ENCODE data around the gene NLRP8.
"Not testable (repeated sequence)": the region's sequence is repeated elsewhere in the genome, so short reads cannot be mapped to it uniquely, and the experiment has no call there.

The NLRP8 gene

GRCh38 chr19:55947532-55947931 is at the start of gene NLRP8:
TSS of gene NLRP8 (plus strand) at chr19:55947832.
- no peak for DNase-seq (ENCODE audit: low spot score)

GRCh38 chr19:55898911-55899310 is 48.7 kb upstream of the NLRP8 start:
- no peak for DNase-seq (ENCODE audit: low spot score)

DNA sequence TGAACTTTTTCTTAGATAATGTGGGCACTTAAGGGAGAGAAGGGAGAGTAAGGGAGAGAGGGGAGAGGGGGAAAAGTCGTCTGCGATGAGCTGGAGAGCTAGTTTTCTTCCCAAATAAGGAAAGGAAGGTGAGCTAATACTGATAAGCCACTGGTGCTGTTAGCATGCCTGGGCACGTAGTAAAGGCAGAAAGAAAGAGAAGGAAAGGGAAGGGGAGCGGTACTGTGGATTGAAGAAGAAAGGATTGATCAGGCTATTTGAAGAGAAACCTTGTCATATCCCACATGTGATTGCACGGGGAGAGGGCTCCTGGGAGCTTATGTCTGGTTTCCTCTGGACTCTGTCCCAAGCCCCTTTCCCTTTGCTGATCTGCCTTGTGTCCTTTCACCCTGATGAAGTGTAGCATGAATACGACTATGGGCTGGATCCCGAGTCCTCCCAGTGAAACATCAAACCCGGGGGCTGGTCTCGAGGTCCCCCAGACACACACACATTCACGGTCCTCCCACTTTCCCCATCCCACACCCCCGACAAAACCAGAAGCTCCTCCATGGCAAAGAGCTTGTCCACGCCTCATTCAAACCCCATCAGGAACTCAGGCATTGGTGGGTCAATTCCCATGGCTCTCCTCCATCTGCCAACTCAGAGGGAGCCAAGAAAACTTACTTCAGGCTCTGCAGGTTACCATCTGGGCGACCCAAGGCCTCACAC is 46.1 kb upstream of the NLRP8 start:
- DNase-seq (ENCODE audit: low spot score), result no peak

- DNase-seq (ENCODE audit: low spot score), result no peak
Observed at GRCh38 chr19:55902080-55902751, 45.4 kb upstream of the NLRP8 start.

DNA sequence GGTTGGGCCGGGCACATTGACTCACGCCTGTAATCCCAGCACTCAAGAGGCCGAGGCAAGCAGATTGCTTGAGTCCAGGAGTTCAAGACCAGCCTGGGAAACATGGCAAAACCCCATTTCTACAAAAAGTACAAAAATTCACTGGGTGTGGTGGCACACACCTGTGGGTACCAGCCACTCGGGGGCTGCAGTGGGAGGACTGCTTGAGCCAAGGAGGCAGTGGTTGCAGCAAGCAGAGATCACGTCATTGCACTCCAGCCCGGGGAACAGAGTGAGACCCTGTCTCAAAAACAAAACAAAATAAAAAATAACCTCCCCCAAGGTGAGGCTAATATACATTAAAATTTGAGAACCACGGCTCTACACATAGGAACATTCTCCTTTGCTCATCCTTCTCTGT is 40.3 kb upstream of the NLRP8 start:
- no peak for DNase-seq (ENCODE audit: low spot score)

GRCh38 chr19:55907746-55908145 is 39.9 kb upstream of the NLRP8 start:
- no peak for DNase-seq (ENCODE audit: low spot score)

DNA sequence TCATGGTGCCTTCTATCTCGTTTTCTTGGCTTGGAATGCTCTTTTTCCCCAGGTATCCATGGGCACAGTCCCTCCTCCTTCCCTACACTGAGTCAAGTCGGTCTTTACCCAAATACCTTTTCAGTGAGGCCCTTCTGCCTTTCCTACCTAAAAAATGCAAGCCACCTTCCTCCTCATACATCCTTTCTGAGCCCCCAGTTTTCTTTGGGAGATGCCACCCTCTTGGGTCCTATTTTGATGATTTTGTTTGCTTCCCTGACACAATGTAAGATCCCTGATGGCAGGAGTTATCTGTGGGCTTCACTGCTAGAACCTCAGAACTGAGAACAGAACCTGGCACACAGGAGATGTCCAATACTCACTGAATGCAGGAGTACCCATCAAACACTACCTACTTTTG is 37.8 kb upstream of the NLRP8 start:
- no peak for DNase-seq (ENCODE audit: low spot score)

GRCh38 chr19:55912916-55913315 is 34.7 kb upstream of the NLRP8 start:
- no peak for DNase-seq (ENCODE audit: low spot score)

GRCh38 chr19:55913643-55914268 is 33.9 kb upstream of the NLRP8 start:
- no peak for DNase-seq (ENCODE audit: low spot score)

DNA sequence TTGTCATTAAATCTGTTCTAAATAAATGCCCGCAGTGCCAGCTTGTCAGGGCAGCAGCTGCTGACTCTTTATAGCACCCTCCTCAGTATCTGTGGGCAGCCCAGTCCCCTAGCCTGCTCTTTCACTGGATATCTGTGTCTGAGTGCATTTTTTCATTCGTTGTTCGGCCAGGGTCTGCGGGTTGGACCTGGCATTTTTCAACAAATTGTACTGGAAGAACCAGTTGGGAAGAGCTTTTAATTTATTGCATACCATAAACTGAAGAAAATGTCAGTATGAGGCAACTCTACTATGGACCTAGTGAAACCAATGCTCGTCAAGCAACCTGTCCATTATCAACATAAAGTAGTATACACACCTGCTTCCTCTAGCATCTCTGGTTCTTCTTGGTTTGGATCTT is 24.1 kb upstream of the NLRP8 start:
- DNase-seq (ENCODE audit: low spot score), result no peak

DNA sequence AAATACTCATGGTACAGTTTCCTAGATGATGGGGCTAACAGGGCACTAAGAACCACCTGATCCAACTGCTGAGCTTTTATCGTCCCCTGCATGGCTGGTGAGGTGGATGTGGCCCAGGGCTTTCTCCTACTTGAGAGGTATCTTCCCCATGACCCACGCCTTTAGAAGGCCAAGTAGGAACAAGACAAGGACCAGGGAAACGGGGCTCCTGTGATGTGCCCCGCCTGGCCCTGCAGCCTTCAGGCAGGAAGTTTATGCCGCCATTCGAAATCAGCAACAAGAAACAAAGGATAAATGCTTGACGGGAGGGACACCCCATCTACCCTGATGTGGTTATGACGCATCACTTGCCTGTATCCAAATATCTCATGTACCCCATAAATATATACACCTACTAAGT is 19.6 kb upstream of the NLRP8 start:
- no peak for DNase-seq (ENCODE audit: low spot score)

DNA sequence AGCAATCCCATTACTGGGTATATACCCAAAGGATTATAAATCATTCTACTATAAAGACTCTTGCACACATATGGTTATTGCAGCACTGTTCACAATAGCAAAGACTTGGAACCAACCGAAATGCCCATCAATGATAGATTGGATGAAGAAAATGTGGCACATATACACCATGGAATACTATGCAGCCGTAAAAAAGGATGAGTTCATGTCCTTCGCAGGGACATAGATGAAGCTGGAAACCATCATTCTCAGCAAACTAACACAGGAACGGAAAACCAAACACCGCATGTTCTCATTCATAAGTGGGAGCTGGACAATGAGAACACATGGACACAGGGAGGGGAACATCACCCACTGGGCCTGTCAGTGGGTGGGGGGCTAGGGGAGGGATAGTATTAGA is 18.4 kb upstream of the NLRP8 start:
- not testable (repeated sequence) for DNase-seq (ENCODE audit: low spot score)

DNA sequence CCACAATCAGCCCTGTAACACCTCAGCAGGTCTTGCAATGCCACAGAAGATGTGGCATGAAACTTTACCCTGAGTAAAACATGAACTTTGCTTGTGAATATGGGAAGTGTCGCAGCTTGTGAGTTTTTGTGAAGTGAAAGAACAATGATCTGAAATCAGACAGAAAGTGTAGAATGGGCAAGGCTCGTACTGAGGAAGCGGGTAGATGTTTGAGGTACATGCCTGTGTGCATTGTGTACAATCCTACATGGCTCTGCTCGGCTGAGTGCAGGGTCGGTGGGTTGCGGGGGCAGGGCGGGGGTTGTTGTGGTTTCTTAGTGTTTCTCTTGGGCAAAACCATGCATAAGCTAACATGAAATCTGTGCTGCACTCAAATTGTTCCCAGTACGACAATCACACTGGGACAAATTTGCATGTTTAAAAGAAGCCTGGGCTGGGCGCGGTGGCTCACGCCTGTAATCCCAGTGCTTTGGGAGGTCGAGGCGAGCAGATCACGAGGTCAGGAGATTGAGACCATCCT is 16.6 kb upstream of the NLRP8 start:
- no peak for DNase-seq (ENCODE audit: low spot score)

DNA sequence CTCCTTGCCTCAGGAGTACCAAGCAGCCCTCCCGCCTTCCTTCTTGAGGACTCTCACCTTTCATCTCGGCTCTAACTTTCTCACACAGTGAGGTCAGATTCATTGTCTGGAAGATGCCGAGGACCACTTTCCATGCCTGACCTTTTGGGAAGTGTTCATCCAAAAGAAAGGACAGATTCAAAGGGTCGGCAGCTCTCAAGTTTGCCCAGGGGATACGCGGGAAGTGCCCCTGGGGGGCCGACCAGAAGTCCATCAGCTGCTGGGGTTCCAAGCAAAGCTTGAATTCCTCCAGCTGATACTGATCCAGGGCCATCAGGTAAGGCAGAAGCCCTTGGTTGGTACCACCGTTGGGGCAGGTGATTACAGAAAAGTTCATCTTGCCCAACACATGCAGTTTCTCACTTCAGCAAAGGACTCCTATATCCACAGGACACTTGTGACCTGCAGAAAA is 15.7 kb upstream of the NLRP8 start, which contains the start of gene NLRP13:
TSS of gene NLRP13 (minus strand) at position 401 of the 451 bp plus-strand sequence. CDS start at position 376, 25 bp downstream.
- DNase-seq (ENCODE audit: low spot score), result no peak

- DNase-seq (ENCODE audit: low spot score), result no peak
Observed at GRCh38 chr19:55935206-55935605, 12.4 kb upstream of the NLRP8 start.

DNA sequence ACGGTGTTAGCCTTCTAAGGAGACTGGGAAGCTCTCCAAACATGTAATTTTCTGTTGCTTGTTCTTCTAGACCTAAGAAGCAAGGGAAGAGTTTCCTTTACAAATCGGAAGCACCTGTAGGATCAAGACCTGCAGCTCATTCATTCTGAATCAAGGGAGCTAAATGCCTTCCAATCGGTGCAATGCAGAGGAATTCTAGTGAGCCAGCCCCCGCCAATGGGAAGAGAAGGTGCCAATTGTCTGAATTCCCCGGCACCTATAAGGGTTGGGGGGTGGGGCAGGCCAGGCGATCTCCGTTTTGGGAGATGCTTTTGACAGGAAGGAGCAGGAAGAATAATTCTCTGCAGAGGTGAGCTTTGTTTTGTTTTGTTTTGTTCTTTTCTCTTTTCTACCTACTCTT is 8.4 kb upstream of the NLRP8 start:
- no peak for DNase-seq (ENCODE audit: low spot score)

- no peak for DNase-seq (ENCODE audit: low spot score)
Observed at GRCh38 chr19:55940306-55940705, 7.3 kb upstream of the NLRP8 start.

- DNase-seq (ENCODE audit: low spot score), result not testable (repeated sequence)
Observed at GRCh38 chr19:55950566-55950965, 2.9 kb downstream of the NLRP8 start.

GRCh38 chr19:55956431-55956830 is 8.8 kb downstream of the NLRP8 start:
- no peak for DNase-seq (ENCODE audit: low spot score)

GRCh38 chr19:55958356-55958755 is 10.7 kb downstream of the NLRP8 start:
- DNase-seq (ENCODE audit: low spot score), result no peak

DNA sequence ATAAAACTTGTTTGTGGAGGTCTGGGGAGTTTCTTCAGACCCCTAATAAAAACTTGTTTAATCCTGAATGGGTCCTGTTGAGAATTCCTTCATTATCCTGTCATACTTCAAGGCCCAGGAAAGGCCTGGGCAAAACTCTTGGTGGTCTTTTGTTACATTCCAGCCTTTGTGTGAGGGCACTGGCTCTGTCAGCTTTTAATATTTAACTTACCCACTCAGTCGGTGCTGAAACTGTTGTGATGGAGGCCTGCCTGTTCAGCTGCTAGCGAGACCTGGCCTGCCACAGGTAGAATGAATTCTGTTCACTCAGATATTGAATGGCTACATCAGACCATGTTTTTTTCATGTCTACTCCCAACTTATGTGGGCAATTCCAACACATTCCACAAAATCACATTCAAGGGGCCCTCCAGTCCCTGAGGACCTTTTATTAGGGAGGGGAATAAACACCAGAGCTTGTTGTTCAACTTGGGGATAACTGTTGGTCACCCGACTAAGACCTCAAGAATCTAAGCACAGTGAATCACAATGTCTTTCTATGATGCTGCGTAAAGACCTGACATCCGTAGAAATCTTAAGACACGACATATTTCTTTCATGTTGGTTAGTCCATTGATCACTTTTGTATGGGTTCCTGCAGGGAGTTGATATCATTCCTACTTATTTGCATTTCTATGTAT is 12.5 kb downstream of the NLRP8 start:
- DNase-seq (ENCODE audit: low spot score), result no peak

GRCh38 chr19:55962186-55962585 is 14.6 kb downstream of the NLRP8 start:
- no peak for DNase-seq (ENCODE audit: low spot score)

Data from cerebellar cortex (tissue), 1 donor.